GM19099 (cell line): Measurements from ENCODE around the gene ZNF507.

Experiments used
- POLR2A ChIP-seq: IDR thresholded peaks from 3 replicates; pipeline ENCODE4 v1.6.1; 2011; ENCODE audit warnings: low read depth; ENCODE audit not compliant: insufficient read length; ENCODE audit errors: extremely low read depth

ZNF507 gene

DNA sequence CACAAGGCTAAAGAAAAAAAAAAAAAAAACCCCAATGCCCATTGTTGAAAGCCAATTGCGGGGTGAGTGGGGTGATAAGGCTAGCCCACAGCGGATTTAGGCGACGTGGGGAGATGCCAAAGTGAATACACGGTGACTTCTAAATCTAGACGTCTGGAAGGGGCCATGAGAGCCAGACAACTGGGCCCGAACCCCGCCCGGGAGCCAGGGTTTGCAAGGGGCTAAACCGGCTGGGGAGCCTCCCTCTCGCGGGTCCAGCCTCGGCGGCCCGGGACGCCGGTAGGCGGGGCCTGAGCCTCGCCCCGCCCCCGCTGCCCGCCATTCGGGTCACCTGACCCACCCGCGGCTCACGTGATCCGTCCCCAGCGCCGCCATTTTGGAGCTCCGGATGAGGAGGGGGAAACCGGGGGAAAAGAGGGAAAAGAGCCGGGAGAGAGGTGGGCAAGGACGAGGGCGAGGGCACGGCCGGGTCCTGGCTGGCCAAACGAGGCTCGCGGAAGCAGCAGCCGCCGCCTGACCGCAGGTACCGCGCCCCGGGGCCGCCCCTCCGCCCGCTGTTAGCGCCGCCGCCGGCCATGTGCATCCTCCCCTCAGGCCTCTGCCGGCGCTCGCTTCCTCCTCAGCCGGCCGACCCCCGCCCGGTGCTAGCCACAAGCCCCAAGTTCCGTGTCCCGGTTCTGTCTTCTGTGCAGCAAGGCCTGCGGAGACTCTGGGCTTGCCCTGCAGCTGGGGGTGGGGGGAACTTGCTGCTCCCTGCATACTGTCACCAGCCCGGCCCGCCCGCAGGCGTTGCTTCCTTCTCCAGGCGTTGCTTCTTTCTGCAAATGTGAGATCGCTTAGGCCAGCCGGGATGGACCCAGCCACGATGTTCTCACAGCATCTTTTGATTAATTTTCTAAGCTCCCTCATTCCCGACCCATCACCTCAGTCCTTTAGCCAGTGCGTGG is at the start of gene ZNF507:
ZNF507 (plus strand) TSS at position 350 of the 947 bp plus-strand sequence. CDS start 7,221 bp downstream, outside the sequence.
- TF ChIP-seq POLR2A, result peak; percentile 57

DNA sequence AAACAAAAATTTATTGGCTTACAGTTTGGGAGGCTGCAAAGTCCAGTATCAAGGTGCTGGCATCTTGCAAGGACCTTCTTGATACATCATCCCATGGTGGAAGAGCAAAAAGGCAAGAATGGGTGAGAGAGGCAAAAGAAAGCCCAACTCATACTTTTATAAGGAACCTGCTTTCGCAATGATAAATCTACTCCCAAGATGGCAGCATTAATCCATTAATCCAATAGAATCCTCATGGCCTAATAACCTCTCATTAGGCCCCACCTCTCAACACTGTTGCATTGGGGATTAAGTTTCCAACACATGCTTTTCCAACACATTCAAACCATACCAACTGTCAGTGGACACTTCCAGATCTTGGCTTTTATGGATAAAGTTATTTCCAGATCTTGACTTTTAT is 48.7 kb upstream of the ZNF507 start:
- TF ChIP-seq POLR2A, result no peak

DNA sequence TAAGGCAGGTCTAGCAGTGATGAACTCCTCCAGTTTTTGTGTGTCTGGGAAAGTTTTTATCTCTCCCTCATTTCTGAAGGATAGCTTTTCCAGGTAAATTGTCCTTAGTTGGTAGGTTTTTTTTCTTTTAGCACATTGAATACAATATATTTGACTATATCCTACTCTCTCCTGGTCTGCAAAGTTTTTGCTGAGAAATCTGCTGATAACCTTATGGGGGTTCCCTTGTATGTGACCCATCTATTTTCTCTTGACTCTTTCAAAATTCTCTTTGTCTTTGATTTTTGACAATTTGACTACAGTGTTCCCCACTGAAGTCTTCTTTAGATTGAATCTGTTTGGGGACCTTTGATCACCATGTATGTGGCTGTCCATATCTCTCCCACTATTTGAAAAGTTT is 42.6 kb upstream of the ZNF507 start:
- no peak for TF ChIP-seq POLR2A

DNA sequence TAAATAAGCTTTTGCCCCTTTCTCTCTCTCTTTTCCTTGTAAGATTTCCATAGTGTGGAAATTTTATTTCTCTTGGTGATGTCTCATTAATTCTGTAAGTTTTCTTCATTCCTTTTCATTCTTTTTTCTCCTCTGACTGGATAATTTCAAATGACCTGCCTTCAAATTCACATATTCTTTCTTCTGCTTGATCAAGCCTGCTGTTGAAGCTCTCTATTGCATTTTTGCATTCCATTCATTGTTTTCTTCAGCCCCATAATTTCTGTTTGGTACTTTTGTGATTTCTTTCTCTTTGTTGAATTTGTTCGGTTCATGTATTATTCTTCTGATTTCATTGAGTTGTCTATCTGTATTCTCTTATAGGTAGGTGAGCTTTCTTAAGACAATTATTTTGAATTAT is 42.2 kb upstream of the ZNF507 start:
- no peak for TF ChIP-seq POLR2A

DNA sequence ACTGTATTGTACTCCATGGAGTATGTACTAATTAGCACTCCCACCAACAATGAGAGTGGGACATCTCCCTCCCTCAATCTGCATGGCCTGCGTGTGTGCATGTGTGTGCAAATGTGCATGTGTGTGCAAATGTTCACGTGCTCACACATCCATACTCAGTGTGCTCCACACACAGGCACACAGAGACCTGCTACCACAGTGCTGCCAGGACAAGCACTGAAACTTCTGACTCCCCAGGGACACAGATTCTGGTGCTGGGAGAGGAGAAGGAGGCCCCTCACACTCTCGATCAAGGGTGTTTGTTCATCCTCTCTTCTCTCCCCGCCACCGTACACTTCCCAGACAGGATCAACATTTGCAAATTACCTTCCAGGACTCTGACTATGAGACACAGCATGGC is 37.8 kb upstream of the ZNF507 start:
- no peak for TF ChIP-seq POLR2A

DNA sequence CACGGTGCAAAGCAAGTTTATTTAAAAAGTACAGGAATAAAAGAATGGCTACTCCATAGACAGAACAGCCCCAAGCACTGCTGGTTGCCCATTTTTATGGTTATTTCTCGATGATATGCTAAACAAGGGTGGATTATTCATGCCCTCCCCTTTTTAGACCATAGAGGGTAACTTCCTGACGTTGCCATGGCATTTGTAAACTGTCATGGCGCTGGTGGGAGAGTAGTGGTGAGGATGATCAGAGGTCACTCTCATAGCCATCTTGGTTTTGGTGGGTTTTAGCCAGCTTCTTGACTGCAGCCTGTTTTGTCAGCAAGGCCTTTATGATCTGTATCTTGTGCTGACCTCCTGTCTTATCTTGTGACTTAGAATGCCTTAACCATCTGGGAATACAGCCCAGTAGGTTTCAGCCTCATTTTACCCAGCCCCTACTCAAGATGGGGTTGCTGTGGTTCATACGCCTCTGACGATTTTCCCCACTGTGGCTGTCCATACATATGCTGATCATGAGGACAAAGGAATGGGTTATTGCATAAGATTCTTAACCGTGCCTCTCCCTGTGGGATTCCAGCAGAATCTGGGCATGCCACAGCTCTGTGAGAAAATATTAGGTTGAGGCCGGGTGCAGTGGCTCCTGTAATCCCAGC is 36.9 kb upstream of the ZNF507 start:
- no peak for TF ChIP-seq POLR2A

DNA sequence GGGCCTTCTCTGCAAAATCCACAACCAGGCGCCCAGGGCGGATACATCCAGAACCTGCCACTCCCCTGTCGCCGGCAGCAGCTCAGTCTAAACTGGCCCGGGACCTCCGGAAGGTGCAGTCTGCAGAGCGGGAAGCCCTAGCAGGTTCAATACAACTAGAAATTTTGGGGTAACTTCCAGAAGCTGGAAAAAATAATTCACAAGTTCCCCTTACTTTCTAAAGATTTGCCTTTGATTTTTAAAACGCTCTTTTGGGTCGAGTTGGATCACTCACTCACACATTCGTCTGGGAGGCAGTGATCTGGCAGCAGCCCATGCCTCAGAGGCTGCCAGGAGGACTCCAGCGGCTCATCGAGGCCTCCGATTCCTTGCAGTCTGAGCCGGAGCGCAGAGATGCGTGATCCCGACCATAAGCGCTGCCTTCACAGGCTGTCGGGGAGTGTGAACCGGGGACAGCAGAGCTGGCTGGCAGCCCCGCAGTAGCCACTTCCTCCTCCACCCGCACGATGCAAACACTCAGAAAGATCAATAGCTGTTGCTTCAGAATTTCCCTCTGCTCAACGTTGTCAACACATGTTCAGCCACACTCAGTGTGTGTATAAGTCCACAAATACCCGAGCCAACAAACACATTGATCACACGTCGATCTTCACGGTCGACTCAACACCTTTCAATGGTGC is 35.6 kb upstream of the ZNF507 start:
- TF ChIP-seq POLR2A, result no peak

DNA sequence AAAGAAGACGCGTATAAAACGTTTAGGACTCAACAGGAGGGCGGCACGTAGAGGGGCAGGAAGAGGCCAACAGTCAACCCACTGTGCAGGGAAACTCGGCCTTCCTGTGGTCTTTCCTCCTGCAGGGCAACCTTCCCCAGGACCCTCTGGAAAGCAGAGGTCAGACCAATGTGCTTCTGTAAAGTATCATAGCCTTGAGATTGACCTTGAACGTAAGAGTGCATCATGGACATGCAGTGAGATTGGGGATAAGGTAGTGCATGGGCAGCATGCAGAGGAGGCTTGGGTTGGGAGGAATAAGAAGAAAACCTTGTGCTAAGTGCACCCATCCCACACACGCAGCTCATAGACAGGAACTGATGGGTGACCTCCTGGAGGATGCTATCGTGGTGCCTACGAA is 34.0 kb upstream of the ZNF507 start:
- TF ChIP-seq POLR2A, result no peak

DNA sequence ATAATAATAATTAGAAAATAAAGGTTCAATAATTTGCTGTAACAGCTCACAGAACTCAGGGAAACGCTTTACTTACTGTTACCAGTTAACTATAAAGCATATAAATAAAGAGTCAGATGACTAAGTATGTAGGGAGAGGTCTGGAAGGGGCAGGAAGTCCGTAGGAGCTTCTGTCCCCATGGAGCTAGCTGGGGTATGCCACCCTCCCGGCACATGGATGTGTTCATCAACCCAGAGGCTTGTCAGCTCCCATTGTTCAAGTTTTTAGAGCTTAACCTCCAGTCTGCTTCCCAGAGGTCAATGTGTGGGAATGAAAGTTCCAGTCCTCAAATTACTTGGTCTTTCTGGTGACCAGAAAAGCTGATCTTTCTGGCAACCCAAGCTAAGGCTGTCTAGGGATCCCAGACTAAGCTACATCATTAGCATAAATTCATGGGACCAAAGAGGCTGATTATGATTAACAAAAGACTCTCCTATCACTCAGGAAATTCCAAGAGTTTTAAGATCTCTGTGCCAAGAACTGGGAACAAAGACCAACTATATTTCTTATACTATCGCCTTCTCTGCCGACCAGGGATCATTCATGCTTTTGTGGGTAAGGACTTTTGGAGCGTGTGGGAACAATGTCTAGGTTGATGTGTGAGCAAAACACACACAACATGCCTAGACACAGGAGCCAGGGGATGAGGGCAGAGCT is 31.7 kb upstream of the ZNF507 start:
- TF ChIP-seq POLR2A, result no peak

DNA sequence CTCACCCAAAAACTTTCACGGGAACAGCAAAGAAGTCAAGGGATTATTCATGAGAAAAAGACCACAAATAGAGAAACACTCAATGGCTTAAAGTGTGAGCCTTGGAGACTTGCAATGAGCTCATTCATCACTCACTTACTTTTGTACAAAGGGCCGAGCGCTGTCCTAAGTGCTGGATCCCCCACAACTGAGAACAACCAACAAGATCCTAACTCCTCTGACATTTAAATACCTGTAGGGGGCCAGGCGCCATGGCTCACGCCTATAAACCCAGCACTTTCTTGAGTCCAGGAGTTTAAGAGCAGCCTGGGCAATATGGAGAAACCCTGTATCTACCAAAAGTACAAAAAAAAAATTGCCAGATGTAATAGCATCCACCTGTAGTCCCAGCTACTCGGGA is 29.4 kb upstream of the ZNF507 start:
- TF ChIP-seq POLR2A, result no peak

DNA sequence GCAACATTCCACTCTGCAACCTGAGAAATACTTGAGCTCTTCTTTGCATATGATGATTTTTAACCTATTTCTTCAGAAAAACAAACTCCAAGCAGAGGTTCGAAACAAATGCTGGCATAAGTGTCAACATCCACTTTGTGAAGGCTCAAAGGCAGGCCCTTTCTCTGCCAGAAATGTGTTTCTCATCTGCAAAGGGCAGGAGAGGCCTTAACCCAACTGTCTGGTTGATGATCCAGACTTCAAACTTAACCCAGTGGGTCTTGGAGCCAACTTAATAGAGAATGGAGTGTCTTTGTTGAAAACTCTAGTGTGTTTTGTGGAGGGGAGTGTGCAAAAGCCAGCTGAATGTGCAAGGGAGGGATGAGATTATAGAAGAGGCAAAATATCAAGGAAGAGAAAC is 28.3 kb upstream of the ZNF507 start:
- TF ChIP-seq POLR2A, result no peak

DNA sequence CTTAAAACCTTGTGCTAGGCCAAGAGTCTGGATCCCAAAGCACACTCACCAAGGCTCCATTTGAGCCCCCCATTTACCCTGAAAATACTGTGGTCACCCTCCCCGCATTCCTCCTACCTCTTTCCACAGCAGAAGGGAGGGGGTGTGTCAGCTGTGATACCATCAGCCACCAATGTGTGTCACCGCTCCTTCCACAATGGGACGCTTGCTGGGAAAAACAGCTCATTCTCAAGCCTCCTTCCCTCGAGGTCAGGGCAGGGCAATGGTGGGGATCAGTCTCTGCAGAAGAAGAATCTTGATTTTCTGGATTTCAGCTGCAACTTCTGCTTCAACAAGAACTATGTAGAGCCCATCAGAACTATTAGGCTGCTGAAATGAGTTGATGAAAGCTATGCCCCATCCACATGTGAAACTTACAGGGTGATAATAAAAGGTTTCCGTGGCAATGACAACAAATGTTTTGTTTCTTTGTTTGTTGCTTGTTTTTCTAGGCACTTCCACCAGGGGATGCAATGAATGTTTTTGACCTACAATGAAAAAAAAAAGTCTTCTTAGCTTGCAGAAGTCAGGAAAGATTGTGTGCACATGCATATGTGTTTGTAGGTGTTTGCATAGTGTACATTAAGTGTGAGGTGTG is 26.4 kb upstream of the ZNF507 start:
- no peak for TF ChIP-seq POLR2A

DNA sequence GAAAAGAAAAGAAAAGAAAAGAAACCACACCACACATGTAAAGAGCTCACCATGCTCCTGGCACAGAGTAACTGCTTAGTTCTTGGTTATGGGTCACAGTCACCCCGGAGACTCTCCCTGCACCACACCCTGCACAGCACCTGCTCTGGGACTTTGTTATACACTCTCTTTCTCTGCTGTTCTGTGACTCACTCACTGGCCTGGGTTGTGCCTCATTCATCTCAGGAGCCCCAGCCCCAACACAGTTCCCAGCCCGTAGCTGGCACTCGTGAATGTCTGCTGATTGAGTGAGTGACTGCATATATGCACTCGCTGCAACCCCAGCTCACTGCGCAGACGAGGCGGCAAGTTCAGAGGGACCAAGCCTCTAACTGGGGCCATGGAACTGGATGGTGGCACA is 22.9 kb upstream of the ZNF507 start:
- TF ChIP-seq POLR2A, result no peak

DNA sequence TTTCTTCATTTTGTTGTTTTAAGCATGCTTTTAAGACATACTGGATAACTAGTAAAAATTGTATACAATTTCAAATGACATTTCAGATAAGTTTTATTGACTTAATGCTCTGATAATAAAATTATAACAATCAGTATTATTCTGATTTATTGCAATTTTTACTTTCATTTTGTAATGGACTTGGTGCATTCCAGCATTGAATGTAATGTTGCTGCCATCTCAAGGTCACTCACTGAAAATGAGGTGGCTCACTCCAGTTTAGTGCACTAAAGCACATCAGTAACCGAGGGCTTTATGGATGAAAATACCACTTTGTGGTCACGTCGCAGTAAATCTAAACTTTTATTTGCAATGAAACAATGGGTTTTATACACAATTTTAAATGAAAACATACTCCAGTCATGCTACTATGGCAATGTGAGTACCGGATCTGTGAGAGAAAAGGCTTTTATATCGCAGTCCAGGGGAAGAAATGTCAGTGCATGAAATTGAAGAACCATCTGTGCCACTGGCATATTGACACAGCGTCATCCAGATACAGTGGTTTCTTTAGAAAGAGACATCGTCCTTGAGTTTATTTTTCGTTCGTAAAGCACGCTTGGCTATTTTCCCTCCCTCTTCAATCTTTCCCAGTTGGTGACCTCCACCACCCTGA is 20.7 kb upstream of the ZNF507 start:
- TF ChIP-seq POLR2A, result no peak
